Measurements from ENCODE around the gene PATJ.

DNA sequence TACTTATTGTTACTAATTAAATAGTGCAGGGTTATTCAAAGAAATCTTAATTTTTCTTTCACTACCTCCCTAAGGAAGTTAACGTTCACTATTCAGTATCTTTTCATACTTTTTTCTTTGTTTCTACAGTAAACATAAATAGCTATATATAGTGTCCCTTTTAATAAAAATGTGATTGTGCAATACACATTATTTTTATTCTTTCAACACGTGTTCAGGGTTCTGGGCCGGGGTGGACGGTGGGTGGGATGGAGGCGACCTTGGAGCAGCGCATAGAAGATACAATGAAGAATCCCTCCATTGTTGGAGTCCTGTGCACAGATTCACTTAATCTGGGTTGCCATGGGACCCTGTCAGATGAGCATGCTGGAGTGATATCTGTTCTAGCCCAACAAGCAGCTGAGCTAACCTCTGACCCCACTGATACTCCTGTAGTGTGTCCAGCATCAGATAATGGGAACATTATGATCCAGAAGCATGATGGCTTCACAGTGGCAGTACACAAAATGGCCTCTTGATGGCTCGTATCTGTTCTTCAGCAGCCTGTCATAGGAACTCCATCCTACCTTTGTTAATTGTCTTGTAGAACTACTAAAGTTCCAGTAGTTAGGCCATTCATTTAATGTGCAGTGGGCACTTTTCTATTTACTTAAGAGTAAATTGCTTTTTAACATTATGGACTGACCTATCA is 296.5 kb downstream of the PATJ start:
- TF ChIP-seq, protein P1, sequence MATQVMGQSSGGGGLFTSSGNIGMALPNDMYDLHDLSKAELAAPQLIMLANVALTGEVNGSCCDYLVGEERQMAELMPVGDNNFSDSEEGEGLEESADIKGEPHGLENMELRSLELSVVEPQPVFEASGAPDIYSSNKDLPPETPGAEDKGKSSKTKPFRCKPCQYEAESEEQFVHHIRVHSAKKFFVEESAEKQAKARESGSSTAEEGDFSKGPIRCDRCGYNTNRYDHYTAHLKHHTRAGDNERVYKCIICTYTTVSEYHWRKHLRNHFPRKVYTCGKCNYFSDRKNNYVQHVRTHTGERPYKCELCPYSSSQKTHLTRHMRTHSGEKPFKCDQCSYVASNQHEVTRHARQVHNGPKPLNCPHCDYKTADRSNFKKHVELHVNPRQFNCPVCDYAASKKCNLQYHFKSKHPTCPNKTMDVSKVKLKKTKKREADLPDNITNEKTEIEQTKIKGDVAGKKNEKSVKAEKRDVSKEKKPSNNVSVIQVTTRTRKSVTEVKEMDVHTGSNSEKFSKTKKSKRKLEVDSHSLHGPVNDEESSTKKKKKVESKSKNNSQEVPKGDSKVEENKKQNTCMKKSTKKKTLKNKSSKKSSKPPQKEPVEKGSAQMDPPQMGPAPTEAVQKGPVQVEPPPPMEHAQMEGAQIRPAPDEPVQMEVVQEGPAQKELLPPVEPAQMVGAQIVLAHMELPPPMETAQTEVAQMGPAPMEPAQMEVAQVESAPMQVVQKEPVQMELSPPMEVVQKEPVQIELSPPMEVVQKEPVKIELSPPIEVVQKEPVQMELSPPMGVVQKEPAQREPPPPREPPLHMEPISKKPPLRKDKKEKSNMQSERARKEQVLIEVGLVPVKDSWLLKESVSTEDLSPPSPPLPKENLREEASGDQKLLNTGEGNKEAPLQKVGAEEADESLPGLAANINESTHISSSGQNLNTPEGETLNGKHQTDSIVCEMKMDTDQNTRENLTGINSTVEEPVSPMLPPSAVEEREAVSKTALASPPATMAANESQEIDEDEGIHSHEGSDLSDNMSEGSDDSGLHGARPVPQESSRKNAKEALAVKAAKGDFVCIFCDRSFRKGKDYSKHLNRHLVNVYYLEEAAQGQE (IDR thresholded peaks at IDR 0.05; ENCODE audit: low read depth) = no peak
- no peak for TF ChIP-seq FOSL1 (IDR thresholded peaks at IDR 0.05; ENCODE audit: low read depth)
- TF ChIP-seq, protein P2, sequence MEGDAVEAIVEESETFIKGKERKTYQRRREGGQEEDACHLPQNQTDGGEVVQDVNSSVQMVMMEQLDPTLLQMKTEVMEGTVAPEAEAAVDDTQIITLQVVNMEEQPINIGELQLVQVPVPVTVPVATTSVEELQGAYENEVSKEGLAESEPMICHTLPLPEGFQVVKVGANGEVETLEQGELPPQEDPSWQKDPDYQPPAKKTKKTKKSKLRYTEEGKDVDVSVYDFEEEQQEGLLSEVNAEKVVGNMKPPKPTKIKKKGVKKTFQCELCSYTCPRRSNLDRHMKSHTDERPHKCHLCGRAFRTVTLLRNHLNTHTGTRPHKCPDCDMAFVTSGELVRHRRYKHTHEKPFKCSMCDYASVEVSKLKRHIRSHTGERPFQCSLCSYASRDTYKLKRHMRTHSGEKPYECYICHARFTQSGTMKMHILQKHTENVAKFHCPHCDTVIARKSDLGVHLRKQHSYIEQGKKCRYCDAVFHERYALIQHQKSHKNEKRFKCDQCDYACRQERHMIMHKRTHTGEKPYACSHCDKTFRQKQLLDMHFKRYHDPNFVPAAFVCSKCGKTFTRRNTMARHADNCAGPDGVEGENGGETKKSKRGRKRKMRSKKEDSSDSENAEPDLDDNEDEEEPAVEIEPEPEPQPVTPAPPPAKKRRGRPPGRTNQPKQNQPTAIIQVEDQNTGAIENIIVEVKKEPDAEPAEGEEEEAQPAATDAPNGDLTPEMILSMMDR (IDR thresholded peaks at IDR 0.05 in 2 of 3, conservative IDR thresholded peaks at IDR 0.05 in 1 of 3; ENCODE audit: borderline replicate concordance in 1 of 3, insufficient read depth in 1 of 3, low read depth in 2 of 3, low read length in 2 of 3) = peak in 1 of 3 experiments; percentile 28; a peak in 3 of 6 replicates
- no peak for TF ChIP-seq POLR2A (IDR thresholded peaks at IDR 0.05; ENCODE audit: borderline replicate concordance, extremely low read depth, insufficient read depth, insufficient read length)
- TF ChIP-seq, protein P3, sequence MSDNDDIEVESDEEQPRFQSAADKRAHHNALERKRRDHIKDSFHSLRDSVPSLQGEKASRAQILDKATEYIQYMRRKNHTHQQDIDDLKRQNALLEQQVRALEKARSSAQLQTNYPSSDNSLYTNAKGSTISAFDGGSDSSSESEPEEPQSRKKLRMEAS (IDR thresholded peaks at IDR 0.05) = no peak
- TF ChIP-seq POLR2AphosphoS5 (IDR thresholded peaks at IDR 0.05; ENCODE audit: low read depth, low read length) = no peak
- TF ChIP-seq ZNF274 (IDR thresholded peaks at IDR 0.05; ENCODE audit: low read depth, low read length) = no peak
- no peak for TF ChIP-seq YY1 (IDR thresholded peaks at IDR 0.05; ENCODE audit: extremely low read depth, insufficient replicate concordance, low read depth, low read length)
